HG02678 (cell line): Measurements from ENCODE around the gene FOXR1.
"Not testable (repeated sequence)": the region's sequence is repeated elsewhere in the genome, so short reads cannot be mapped to it uniquely, and the experiment has no call there.

Source experiments
- ATAC-seq: cut with Tn5 transposase; IDR thresholded peaks from one replicate; pipeline ENCODE4 v1.9.1; 2021; ENCODE audit warnings: mild to moderate bottlenecking, moderate library complexity; ENCODE audit not compliant: unreplicated experiment

FOXR1 gene

DNA sequence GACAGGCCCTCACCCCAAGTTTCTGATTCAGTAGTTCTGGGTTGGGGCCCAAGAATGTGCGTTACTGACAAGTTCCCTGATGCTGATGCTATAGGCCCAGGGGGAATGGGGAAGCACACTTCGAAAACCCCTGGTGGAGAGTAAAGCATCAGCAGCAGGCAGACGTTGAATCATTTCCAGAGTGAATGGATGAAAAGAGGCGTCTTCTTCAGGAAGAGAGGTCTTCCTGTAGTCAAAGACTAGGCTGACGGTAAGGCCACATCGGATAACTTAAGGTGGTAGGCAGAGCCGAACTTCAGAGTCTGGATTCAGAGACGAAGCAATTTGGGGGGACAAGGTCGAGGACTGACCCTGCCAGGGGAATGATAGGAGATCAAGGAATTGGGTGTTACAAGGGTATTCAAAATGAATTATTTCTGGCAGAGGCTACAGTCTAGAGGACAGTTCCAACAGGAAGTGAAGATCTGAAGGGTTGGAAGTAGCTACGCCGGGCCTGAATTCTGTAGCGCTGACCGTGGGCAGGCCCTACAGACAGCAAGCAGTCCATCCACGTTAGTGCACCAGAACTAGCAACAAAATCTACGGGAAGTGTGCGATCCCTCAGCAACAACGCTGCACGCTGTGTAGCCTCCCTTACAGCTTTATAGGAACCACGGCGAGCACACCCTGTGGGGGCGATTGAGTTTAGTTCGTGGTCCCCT lies 25.5 kb downstream of the FOXR1 start:
- ATAC-seq: peak; percentile 6

GRCh38 chr11:118997627-118998387 lies 26.2 kb downstream of the FOXR1 start, which contains the start of gene CENATAC:
Gene CENATAC (plus strand): TSS chr11:118998138. CDS start chr11:118998198, 60 bp downstream.
- peak; percentile 96 for ATAC-seq

GRCh38 chr11:118998388-118998717 lies 26.8 kb downstream of the FOXR1 start:
- ATAC-seq: no peak

DNA sequence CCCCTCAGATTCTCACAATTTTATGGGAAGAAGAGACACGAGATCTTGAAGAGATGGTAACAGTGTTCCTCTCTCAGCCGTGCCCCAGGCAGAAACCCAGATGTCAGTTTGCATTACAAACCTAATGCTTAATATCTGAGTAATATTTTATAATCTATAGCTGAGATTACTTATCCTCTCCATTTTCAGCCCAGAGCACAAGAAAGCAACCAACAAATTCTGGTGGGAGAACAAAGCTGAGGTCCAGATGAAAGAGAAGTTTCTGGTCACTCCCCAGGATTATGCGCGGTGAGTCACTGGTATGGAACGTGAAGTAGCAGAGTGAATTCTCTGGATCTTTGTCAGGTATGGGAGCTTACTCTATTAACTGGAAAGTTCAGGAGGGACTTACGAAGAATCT lies 27.3 kb downstream of the FOXR1 start:
- ATAC-seq: no peak

- no peak for ATAC-seq
Measured at GRCh38 chr11:119000906-119001305, 29.3 kb downstream of the FOXR1 start.

DNA sequence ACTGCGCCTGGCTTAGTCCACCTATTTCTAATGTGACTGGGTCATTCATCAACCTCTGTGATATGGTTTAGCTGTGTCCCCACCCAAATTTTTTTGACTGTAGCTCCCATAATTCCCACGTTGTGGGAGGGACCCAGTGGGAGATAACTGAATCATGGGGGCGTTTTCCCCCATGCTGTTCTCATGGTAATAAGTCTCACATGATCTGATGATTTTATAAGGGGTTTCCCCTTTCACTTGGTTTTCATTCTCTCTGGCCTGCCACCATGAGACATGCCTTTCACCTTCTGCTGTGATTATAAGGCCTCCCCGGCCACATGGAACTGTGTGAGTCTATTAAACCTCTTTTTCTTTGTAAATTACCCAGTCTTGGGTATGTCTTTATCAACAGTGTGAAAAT lies 35.1 kb downstream of the FOXR1 start:
- ATAC-seq: no peak

GRCh38 chr11:119011476-119012053 lies 40.0 kb downstream of the FOXR1 start:
- no peak for ATAC-seq

- no peak for ATAC-seq
Measured at GRCh38 chr11:119012629-119013170, 41.1 kb downstream of the FOXR1 start.

DNA sequence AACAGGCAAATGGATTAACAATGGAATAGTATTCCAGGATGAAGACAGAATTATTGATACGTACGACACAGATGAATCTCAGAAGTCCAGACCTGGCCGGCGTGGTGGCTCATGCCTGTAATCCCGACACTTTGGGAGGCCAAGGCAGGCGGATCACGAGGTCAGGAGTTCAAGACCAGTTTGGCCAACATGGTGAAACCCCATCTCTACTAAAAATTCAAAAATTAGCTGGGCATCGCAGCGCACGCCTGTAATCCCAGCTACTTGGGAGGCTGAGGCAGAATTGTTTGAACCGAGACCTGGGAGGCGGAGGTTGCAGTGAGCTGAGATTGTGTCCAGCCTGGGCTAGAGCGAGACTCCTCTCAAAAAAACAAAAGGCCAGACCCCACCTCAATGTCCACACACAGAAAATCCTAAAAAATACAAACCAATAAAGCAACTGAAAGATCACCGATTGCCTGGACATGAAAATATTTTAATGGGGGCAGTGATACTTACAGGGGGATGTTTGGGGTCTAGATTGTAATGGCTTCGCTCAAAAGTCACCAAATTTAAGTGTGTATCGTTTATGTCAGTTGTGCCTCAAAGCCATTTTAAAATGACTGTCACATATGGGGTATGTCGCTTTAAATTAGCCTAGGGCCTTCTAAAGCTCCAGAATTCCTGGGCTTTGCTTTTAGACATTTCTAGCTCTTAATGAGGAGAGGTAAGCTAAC lies 42.8 kb downstream of the FOXR1 start:
- no peak for ATAC-seq

- no peak for ATAC-seq
Measured at GRCh38 chr11:119015054-119015611, 43.6 kb downstream of the FOXR1 start.

GRCh38 chr11:119016216-119017009 lies 44.9 kb downstream of the FOXR1 start:
- ATAC-seq: no peak

GRCh38 chr11:119017377-119017776 lies 45.8 kb downstream of the FOXR1 start:
- ATAC-seq: not testable (repeated sequence)

GRCh38 chr11:119018074-119018938 lies 46.7 kb downstream of the FOXR1 start, which contains the start of the genes RPS25 and TRAPPC4:
Gene RPS25 (minus strand): TSS chr11:119018343. CDS start chr11:119018284, 59 bp downstream.
Gene TRAPPC4 (plus strand): TSS chr11:119018766. CDS start chr11:119018796, 30 bp downstream.
- peak; percentile 84 for ATAC-seq

DNA sequence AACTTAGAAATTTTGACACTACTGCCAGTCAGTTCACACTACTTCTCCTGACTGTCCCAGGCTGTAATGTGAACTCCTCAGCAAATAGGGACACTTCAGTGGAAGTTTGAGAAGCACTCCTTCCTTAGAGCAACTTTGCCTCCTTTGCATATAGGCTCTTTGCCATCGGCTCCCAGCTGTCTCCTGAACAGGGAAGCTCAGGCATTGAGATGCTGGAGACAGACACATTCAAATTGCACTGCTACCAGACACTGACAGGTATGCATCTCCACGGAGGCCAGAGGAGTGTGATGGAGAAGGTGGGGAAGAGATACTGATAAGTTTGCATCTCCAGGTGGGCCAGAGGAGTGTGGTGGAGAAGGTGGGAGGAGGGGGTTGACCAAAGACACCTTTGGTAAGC lies 48.4 kb downstream of the FOXR1 start:
- no peak for ATAC-seq

- ATAC-seq: no peak
Measured at GRCh38 chr11:119021631-119022030, 50.1 kb downstream of the FOXR1 start.

DNA sequence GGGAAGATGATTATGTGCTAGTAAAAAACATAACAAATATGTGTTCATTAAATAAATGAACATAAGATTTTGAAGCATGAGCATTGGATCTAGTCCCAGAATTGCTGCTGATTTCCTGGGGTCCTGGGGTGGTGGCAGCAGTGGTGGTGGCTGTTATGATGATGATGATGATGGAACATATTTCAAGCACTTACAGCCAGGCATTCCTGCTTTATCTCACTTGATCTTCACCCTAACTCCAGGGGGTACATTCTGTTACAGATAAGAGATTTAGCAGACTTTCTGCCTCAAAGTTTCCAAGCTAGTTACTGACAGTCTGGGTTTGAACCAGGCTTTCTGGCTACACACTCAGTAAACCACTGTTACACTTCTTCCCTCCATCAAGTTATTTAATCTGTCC lies 52.2 kb downstream of the FOXR1 start:
- no peak for ATAC-seq

DNA sequence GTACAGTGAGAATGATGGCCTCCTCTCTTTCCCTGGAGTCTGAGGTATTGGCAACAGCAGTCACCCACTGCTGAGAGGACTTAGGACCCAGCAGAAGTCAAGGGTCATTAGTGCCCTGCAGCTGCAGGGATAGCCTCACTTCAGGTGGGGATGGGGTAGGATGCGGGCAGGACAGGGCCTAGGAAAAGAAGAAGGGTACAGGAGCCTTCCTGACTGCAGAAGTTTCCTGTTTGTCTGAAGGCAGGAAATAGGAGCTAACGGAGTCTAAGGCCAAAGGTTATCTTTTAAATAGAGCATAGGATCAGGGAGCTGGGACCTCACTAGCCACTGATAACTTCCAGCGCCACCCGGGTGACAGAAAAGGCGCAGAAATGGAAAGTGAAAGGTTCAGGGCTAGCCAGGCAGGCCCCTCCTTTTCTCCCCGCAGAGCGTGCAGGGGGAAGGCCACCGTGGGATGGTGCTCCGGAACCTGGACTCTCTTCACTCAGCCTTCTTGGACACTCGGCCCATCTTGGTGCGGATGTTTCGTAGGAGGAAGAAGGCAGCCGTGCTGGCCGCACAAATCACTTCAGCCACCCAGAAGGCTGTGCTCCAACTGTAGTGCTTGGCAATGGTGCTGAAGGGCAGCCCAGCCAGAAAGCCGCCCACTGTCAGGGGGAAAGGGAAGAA lies 53.0 kb downstream of the FOXR1 start:
- ATAC-seq: no peak

DNA sequence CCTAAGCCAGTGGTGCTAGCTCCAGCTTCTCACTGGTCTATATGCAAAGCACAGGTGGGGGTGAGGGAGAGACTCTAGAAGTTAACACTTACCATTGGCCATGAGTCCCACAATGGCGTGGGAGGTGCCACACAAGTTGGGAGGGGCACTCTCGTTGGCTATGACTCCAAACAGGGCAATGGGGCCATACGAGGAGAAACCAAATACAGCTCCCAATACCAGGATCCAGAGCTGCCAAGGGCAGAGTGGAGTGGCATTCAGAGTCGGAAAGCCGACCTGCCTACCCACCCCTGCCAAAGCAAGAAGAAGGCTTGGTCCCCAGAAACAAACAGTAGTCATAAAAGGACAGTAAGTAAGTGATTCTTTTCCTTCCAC lies 53.5 kb downstream of the FOXR1 start:
- ATAC-seq: no peak
